GM10266 (cell line): ENCODE data around the gene ACE.
"Not testable (repeated sequence)": the region's sequence is repeated elsewhere in the genome, so short reads cannot be mapped to it uniquely, and the experiment has no call there.

ENCODE experiments used
- DNase-seq: peaks from one replicate; pipeline ENCODE4 v3.0.0; 2012; ENCODE audit errors: extremely low spot score
- CTCF ChIP-seq: IDR thresholded peaks from 2 replicates; pipeline ENCODE4 v1.5.1; 2012; ENCODE audit warnings: mild to moderate bottlenecking, low read depth; ENCODE audit not compliant: control insufficient read depth, insufficient read depth; ENCODE audit errors: missing control alignments

Gene ACE

GRCh38 chr17:63460018-63460417 lies 16.8 kb upstream of the ACE start:
- no peak for DNase-seq

GRCh38 chr17:63463771-63464170 lies 13.1 kb upstream of the ACE start:
- TF ChIP-seq CTCF = no peak

More at GRCh38 chr17:63460018-63460417, 16.8 kb upstream of the ACE start:
- TF ChIP-seq CTCF = no peak

GRCh38 chr17:63464691-63465236 lies 12.1 kb upstream of the ACE start:
- TF ChIP-seq CTCF = no peak
- no peak for DNase-seq

More at GRCh38 chr17:63463771-63464170, 13.1 kb upstream of the ACE start:
- DNase-seq = no peak

GRCh38 chr17:63468099-63468498 lies 8.8 kb upstream of the ACE start:
- not testable (repeated sequence) for DNase-seq

GRCh38 chr17:63474174-63474573 lies 2.7 kb upstream of the ACE start:
- TF ChIP-seq CTCF = no peak
- no peak for DNase-seq

- DNase-seq = no peak
- no peak for TF ChIP-seq CTCF
Observed at GRCh38 chr17:63474586-63475460, 2.0 kb upstream of the ACE start.

GRCh38 chr17:63475491-63476412 lies 1.1 kb upstream of the ACE start:
- DNase-seq = no peak
- TF ChIP-seq CTCF = no peak
